ENCODE data around the gene TMEM218. TPM values are rescaled to one million over a fixed set of nuclear protein-coding genes. Genes with fewer than 3 reads are reported as not detected.

Gene TMEM218
- total and polyA plus RNA-seq, 10 of the 15 experiments (the other 5 are each of a cell fraction or from before 2014, with no cell fraction given): 11.2 to 50.3 (median 28.8) TPM

GRCh38 chr11:125070699-125071254, 40.6 kb downstream of the TMEM218 start (continued):
- TF ChIP-seq SMAD1 (IDR thresholded peaks at IDR 0.05; ENCODE audit: low read depth, partially characterized antibody) (no peak), RUNX3 (IDR thresholded peaks at IDR 0.05; ENCODE audit: low read length) (no peak), POU2F2 (IDR thresholded peaks at IDR 0.05; ENCODE audit: borderline replicate concordance, low read depth, low read length) (no peak), ZZZ3 (IDR thresholded peaks at IDR 0.05; ENCODE audit: control insufficient read depth, insufficient read length, low read depth) (no peak), MLLT1 (IDR thresholded peaks at IDR 0.05) (no peak), SRF (IDR thresholded peaks at IDR 0.05; ENCODE audit: low read depth in 2 of 2, low read length in 2 of 2) (peak in 1 of 2 experiments; percentile 49; a peak in 1 of 4 replicates), ZNF592 (IDR thresholded peaks at IDR 0.05) (peak; percentile 52; the same call in 1 of the 2 replicates), BHLHE40 (IDR thresholded peaks at IDR 0.05; ENCODE audit: borderline replicate concordance in 1 of 2, low read depth in 2 of 2, low read length in 1 of 2) (peak; percentile 19 to 64; a peak in 2 of 4 replicates), ZNF217 (IDR thresholded peaks at IDR 0.05) (no peak), SP1 (IDR thresholded peaks at IDR 0.05; ENCODE audit: low read depth, low read length) (no peak), CREB1 (IDR thresholded peaks at IDR 0.05; ENCODE audit: low read depth) (peak; percentile 34; the same call in 1 of the 2 replicates), ZSCAN29 (IDR thresholded peaks at IDR 0.05) (no peak), PAX8 (IDR thresholded peaks at IDR 0.05) (no peak), SIN3A (IDR thresholded peaks at IDR 0.05; ENCODE audit: low read depth, low read length) (no peak), CEBPZ (IDR thresholded peaks at IDR 0.05; ENCODE audit: low read depth, low read length) (no peak), NR2F1 (conservative IDR thresholded peaks at IDR 0.05) (peak; percentile 90), STAT3 (IDR thresholded peaks at IDR 0.05; ENCODE audit: low read depth, low read length) (no peak), RELA (IDR thresholded peaks at IDR 0.05; ENCODE audit: borderline replicate concordance, partially characterized antibody) (peak; percentile 19), MTA2 (IDR thresholded peaks at IDR 0.05; ENCODE audit: low read depth) (peak; percentile 47; the same call in 1 of the 2 replicates), IRF5 (IDR thresholded peaks at IDR 0.05; ENCODE audit: borderline replicate concordance) (no peak), IKZF1 (conservative IDR thresholded peaks at IDR 0.05) (peak; percentile 77)
